ENCODE data around the gene CAVIN2.
"Not testable (repeated sequence)": the region's sequence is repeated elsewhere in the genome, so short reads cannot be mapped to it uniquely, and the experiment has no call there.

The CAVIN2 gene

GRCh38 chr2:191797500-191797899 is 49.4 kb downstream of the CAVIN2 start:
- peak; percentile 25 for DNase-seq

GRCh38 chr2:191795715-191796114 is 51.2 kb downstream of the CAVIN2 start:
- no peak for DNase-seq

GRCh38 chr2:191791953-191792560 is 54.8 kb downstream of the CAVIN2 start:
- DNase-seq, result no peak

GRCh38 chr2:191790737-191791136 is 56.2 kb downstream of the CAVIN2 start:
- DNase-seq, result no peak

GRCh38 chr2:191789796-191790195 is 57.1 kb downstream of the CAVIN2 start:
- no peak for DNase-seq

- no peak for DNase-seq
Measured at GRCh38 chr2:191786694-191787093, 60.2 kb downstream of the CAVIN2 start.

- not testable (repeated sequence) for DNase-seq
Measured at GRCh38 chr2:191785651-191786050, 61.2 kb downstream of the CAVIN2 start.

All from DMS153 (cell line).